ENCODE results near the gene OXNAD1.

OXNAD1 gene

DNA sequence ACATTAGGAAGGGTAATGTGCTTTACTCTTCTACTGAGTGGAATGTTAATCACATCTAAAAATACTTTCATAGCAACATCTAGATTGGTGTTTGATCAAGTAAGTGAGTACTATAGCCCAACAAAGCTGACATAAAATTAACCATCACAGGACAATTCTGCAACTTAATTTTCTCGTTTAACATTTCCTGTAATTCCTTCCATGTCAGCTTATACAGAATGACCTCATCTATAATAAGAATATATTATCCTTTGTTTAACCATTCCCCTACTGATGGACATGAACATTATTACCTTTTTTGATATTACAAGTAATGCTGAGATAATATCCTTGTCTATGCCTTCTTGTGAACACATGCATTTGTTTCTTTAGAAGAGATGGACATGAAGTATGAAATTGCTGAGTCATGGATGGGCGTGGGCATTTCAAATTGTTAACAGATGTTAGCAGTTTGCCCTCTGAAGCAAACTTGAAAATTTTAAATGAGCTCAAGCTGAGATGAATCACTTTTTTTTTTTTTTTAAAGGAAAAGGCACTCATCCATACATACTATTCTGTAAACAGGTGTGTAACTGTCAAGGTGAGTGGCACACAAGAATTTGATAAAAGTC is 85.1 kb downstream of the OXNAD1 start:
- no peak overlapping the region for H3K4me3 ChIP-seq
- H3K9me3 ChIP-seq, result no peaks in the 10 kb centered on the region
- H3K9ac ChIP-seq, result no peak overlapping the region
- H3K36me3 ChIP-seq, result peaks cover 99% of the 10 kb centered on the region
- TF ChIP-seq Cebpa-rat (IDR thresholded peaks at IDR 0.05), result no peak
- peaks cover 18% of the 10 kb centered on the region; the same call in 1 of the 2 replicates for H4K20me1 ChIP-seq
- H3K4me1 ChIP-seq, result no peaks in the 10 kb centered on the region
- H3K27ac ChIP-seq, result no peak overlapping the region
- no peaks in the 10 kb centered on the region for H3K27me3 ChIP-seq
- no peak overlapping the region for H3K4me2 ChIP-seq

- H4K20me1 ChIP-seq, result peaks cover 18% of the 10 kb centered on the region; the same call in 1 of the 2 replicates
- TF ChIP-seq Cebpa-rat (IDR thresholded peaks at IDR 0.05), result no peak
- no peak overlapping the region for H3K9ac ChIP-seq
- peaks cover 99% of the 10 kb centered on the region for H3K36me3 ChIP-seq
- no peak overlapping the region for H3K4me2 ChIP-seq
- no peak overlapping the region for H3K27ac ChIP-seq
- H3K9me3 ChIP-seq, result no peaks in the 10 kb centered on the region
- no peak overlapping the region for H3K4me3 ChIP-seq
- H3K4me1 ChIP-seq, result no peaks in the 10 kb centered on the region
- no peaks in the 10 kb centered on the region for H3K27me3 ChIP-seq
These were observed 85.7 kb downstream of the OXNAD1 start for GRCh38 chr3:16350597-16351318.

- no peak for TF ChIP-seq Cebpa-rat (IDR thresholded peaks at IDR 0.05)
- H3K36me3 ChIP-seq, result peaks cover 99% of the 10 kb centered on the region
These were observed 87.4 kb downstream of the OXNAD1 start for GRCh38 chr3:16352428-16352827.

DNA sequence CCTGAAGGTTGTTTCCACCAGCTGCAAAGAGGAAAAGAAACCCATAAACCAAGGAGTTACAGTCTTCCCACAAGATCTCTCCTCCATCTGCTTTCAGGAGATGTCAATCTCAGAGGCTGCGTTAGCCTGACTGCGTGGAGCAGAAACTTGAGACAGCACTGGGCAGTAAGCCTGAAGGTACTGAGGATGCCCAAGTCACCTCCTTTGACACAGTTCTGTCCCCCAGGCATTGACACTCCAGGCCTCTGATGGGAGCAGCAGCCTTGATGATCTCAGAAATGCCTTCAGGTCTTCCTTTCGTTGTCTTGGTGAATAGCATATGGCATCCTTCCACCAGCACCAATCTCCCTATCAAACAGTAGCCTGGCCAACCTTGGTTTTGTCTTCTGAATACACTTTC is 89.3 kb downstream of the OXNAD1 start:
- Histone ChIP-seq H3K4me3 (no peak overlapping the region), H3K4me1 (peaks cover 4% of the 10 kb centered on the region), H3K4me2 (no peak overlapping the region), H3K27ac (no peak overlapping the region), H3K9ac (no peak overlapping the region), H3K27me3 (no peaks in the 10 kb centered on the region), H4K20me1 (peaks cover 18% of the 10 kb centered on the region; the same call in 1 of the 2 replicates), H3K36me3 (peaks cover 93% of the 10 kb centered on the region), H3K9me3 (no peaks in the 10 kb centered on the region)
- TF ChIP-seq Cebpa-rat (IDR thresholded peaks at IDR 0.05), result no peak

More at GRCh38 chr3:16352428-16352827, 87.4 kb downstream of the OXNAD1 start:
- Histone ChIP-seq H3K9ac (no peak overlapping the region), H3K4me1 (no peaks in the 10 kb centered on the region), H3K27me3 (no peaks in the 10 kb centered on the region), H3K27ac (no peak overlapping the region), H3K9me3 (no peaks in the 10 kb centered on the region), H4K20me1 (peaks cover 18% of the 10 kb centered on the region; the same call in 1 of the 2 replicates), H3K4me2 (no peak overlapping the region), H3K4me3 (no peak overlapping the region)

All from BLaER1 (cell line).